Neuronal stem cell (in vitro differentiated cells): ENCODE data around the gene MAPKBP1.

ENCODE experiments used
- DNase-seq: peaks from one replicate; pipeline ENCODE4 v3.0.0-alpha.2; 2013; ENCODE audit warnings: low spot score
- H2AFZ ChIP-seq: one replicate; pipeline ENCODE4 v1.6.1; 2013; ENCODE audit warnings: mild to moderate bottlenecking, low read length, inconsistent platforms
- H2AK5ac ChIP-seq: 2 replicates; pipeline ENCODE4 v1.6.1; 2013; ENCODE audit warnings: low read depth, mild to moderate bottlenecking, inconsistent platforms, low read length, moderate library complexity, mixed read lengths
- H2BK120ac ChIP-seq: 2 replicates; pipeline ENCODE4 v1.6.1; 2013; ENCODE audit warnings: low read depth, mild to moderate bottlenecking, inconsistent platforms, low read length, moderate library complexity, mixed read lengths
- H2BK12ac ChIP-seq: one replicate; pipeline ENCODE4 v1.6.1; 2013; ENCODE audit warnings: low read length, inconsistent platforms
- H2BK15ac ChIP-seq: 2 replicates; pipeline ENCODE4 v1.6.1; 2013; ENCODE audit warnings: mild to moderate bottlenecking, low read length, inconsistent platforms, mixed read lengths
- H2BK5ac ChIP-seq: one replicate; pipeline ENCODE4 v1.6.1; 2013; ENCODE audit warnings: inconsistent platforms, mild to moderate bottlenecking, low read length, moderate library complexity
- H3K14ac ChIP-seq: one replicate; pipeline ENCODE4 v1.6.1; 2013; ENCODE audit warnings: low read length, inconsistent platforms
- H3K18ac ChIP-seq: 2 replicates; pipeline ENCODE4 v1.6.1; 2013; ENCODE audit warnings: low read length, inconsistent platforms
- H3K23ac ChIP-seq: 2 replicates; pipeline ENCODE4 v1.6.1; 2013; ENCODE audit warnings: low read depth, mild to moderate bottlenecking, mixed read lengths, low read length, inconsistent platforms; ENCODE audit not compliant: poor library complexity
- H3K27ac ChIP-seq: replicated peaks from 3 replicates; pipeline ENCODE4 v1.5.1; 2013; ENCODE audit warnings: low read length, inconsistent platforms
- H3K27me3 ChIP-seq, 3 experiments: 2 replicates each; pipeline ENCODE4 v1.6.1; 2013; ENCODE audit warnings: low read length in 3 of 3, mild to moderate bottlenecking in 2 of 3, inconsistent platforms in 1 of 3, low read depth in 1 of 3, mixed read lengths in 1 of 3, moderate library complexity in 1 of 3; ENCODE audit not compliant: control insufficient read depth in 3 of 3, insufficient read depth in 3 of 3
- H3K36me3 ChIP-seq, 2 donors: replicated peaks in 1 of 2; 2 replicates each; pipeline ENCODE4 v1.6.1; 2013; ENCODE audit warnings: low read length in 2 of 2; ENCODE audit not compliant: control insufficient read depth in 2 of 2, insufficient read depth in 2 of 2
- H3K4ac ChIP-seq: 2 replicates; pipeline ENCODE4 v1.6.1; 2013; ENCODE audit warnings: inconsistent platforms, mild to moderate bottlenecking, low read length, moderate library complexity
- H3K4me1 ChIP-seq, 2 donors: 1 replicate in 1 of 2; 2 replicates in 1 of 2; pipeline ENCODE4 v1.6.1; 2013; ENCODE audit warnings: low read length in 2 of 2, low read depth in 1 of 2; ENCODE audit not compliant: control insufficient read depth in 2 of 2, insufficient read depth in 1 of 2
- H3K4me2 ChIP-seq: one replicate; pipeline ENCODE4 v1.6.1; 2013; ENCODE audit warnings: mild to moderate bottlenecking, low read length, inconsistent platforms; ENCODE audit not compliant: insufficient read depth, poor library complexity, severe bottlenecking
- H3K4me3 ChIP-seq, 2 donors: 2 replicates each; pipeline ENCODE4 v1.5.1; 2013; ENCODE audit warnings: low read length in 2 of 2, mild to moderate bottlenecking in 2 of 2, inconsistent platforms in 1 of 2, moderate library complexity in 1 of 2
- H3K79me1 ChIP-seq: one replicate; pipeline ENCODE4 v1.6.1; 2013; ENCODE audit warnings: low read depth, mild to moderate bottlenecking, inconsistent platforms, low read length, moderate library complexity
- H3K9ac ChIP-seq: one replicate; pipeline ENCODE4 v1.6.1; 2013; ENCODE audit warnings: mild to moderate bottlenecking, low read depth, low read length, inconsistent platforms; ENCODE audit not compliant: poor library complexity
- H3K9me3 ChIP-seq, 2 donors: replicated peaks in 1 of 2; 2 replicates each; pipeline versions ENCODE3 to v1.6.1; 2013; ENCODE audit warnings: low read length in 2 of 2, mild to moderate bottlenecking in 2 of 2, inconsistent platforms in 1 of 2, low read depth in 1 of 2, mixed read lengths in 1 of 2, moderate library complexity in 1 of 2; ENCODE audit not compliant: control insufficient read depth in 2 of 2, insufficient read depth in 1 of 2
- H4K8ac ChIP-seq: one replicate; pipeline ENCODE4 v1.6.1; 2013; ENCODE audit warnings: low read depth, mild to moderate bottlenecking, inconsistent platforms, low read length, moderate library complexity
- H4K91ac ChIP-seq: one replicate; pipeline ENCODE4 v1.6.1; 2013; ENCODE audit warnings: low read length, low read depth, mild to moderate bottlenecking, inconsistent platforms; ENCODE audit not compliant: poor library complexity
- WGBS, 2 donors: extraction: QIAGEN DNeasy Blood & Tissue Kit; methylation state at CpG; one replicate each; pipeline ENCODE4 v1.1.7; 2013; ENCODE audit warnings: missing lambda C conversion rate in 2 of 2, mixed read lengths in 1 of 2; ENCODE audit not compliant: insufficient read length in 2 of 2, insufficient replicate concordance in 1 of 2; ENCODE audit errors: extremely low coverage in 2 of 2; 5-methylcytosine and 5-hydroxymethylcytosine counted together

MAPKBP1 gene

GRCh38 chr15:41872166-41872747, 98.0 kb downstream of the MAPKBP1 start:
- H2AFZ ChIP-seq = no peak overlapping the region
- H3K4me2 ChIP-seq = no peak overlapping the region
- H3K79me1 ChIP-seq = no peaks in the 10 kb centered on the region
- H3K27ac ChIP-seq = no peak overlapping the region
- H3K4me3 ChIP-seq = no peak overlapping the region
- H3K9me3 ChIP-seq = no peaks in the 10 kb centered on the region
- H3K18ac ChIP-seq = no peak overlapping the region
- no peak overlapping the region for H4K91ac ChIP-seq
- H3K4ac ChIP-seq = no peak overlapping the region
- no peak for DNase-seq
- WGBS, 2 donors = 100% methylated on average over 1 of the region's 9 CpGs; no CpG with 5 or more reads in 1 of the 2 donors
- no peak overlapping the region for H2BK15ac ChIP-seq
- no peaks in the 10 kb centered on the region for H3K36me3 ChIP-seq
- H4K8ac ChIP-seq = no peak overlapping the region
- no peak overlapping the region for H3K23ac ChIP-seq
- no peak overlapping the region for H2BK12ac ChIP-seq
- no peak overlapping the region for H2BK120ac ChIP-seq
- H2AK5ac ChIP-seq = no peak overlapping the region
- peak overlapping the region; percentile 45 for H2BK5ac ChIP-seq
- H3K9ac ChIP-seq = no peak overlapping the region
- peaks cover 3 to 9% of the 10 kb centered on the region in 2 donors for H3K4me1 ChIP-seq
- peaks cover 0 to 14% (median 2%) of the 10 kb centered on the region in 3 experiments for H3K27me3 ChIP-seq
- no peak overlapping the region for H3K14ac ChIP-seq

DNA sequence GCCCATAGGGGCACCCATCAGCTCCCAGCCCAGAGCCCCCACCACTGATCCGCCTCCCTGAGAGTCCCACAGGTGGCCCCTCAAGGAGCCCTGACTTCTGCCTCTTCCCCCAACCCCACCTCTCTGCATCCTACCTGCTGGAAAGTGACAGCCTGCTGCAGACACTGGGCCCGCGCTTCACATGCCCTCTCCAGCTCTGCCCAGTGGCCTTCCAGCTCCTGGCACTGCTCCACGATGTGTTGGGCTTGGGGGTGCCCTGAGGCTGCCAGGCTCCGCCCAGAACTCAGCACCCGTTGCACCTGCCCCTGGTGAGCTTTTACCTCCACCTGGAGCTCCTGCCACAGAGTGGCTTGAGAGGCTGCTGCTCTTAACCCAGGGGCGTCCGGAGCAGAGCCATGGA, 99.4 kb downstream of the MAPKBP1 start:
- no CpG with 5 or more reads among the region's 8 CpGs for WGBS, 2 donors
- H2BK5ac ChIP-seq = no peak overlapping the region
- no peaks in the 10 kb centered on the region for H3K79me1 ChIP-seq

GRCh38 chr15:41874736-41875135, 100.5 kb downstream of the MAPKBP1 start:
- Histone ChIP-seq H3K79me1 (no peaks in the 10 kb centered on the region), H3K4me1 (peaks cover 3 to 5% of the 10 kb centered on the region in 2 donors), H3K9ac (no peak overlapping the region), H3K27ac (no peak overlapping the region), H3K4ac (no peak overlapping the region), H2BK5ac (peak overlapping the region; percentile 44), H2AFZ (no peak overlapping the region), H3K4me3 (no peak overlapping the region), H2BK12ac (peak overlapping the region; percentile 79), H3K18ac (no peak overlapping the region), H2BK15ac (no peak overlapping the region), H3K23ac (no peak overlapping the region), H3K36me3 (no peaks in the 10 kb centered on the region), H3K14ac (no peak overlapping the region), H4K8ac (no peak overlapping the region), H2BK120ac (no peak overlapping the region), H4K91ac (no peak overlapping the region), H3K9me3 (no peaks in the 10 kb centered on the region), H3K27me3 (peaks cover 0 to 17% (median 2%) of the 10 kb centered on the region in 3 experiments), H2AK5ac (peak overlapping the region; percentile 50), H3K4me2 (no peak overlapping the region)
- no CpG with 5 or more reads among the region's 12 CpGs for whole genome bisulfite sequencing, 2 donors
- no peak for DNase-seq

More for the DNA sequence above, 99.4 kb downstream of the MAPKBP1 start:
- H3K27ac ChIP-seq = no peak overlapping the region
- no peak overlapping the region for H3K18ac ChIP-seq
- no peak for DNase-seq
- peaks cover 3 to 5% of the 10 kb centered on the region in 2 donors for H3K4me1 ChIP-seq
- no peak overlapping the region for H2BK15ac ChIP-seq
- H2BK120ac ChIP-seq = no peak overlapping the region
- H3K27me3 ChIP-seq = peaks cover 0 to 14% (median 2%) of the 10 kb centered on the region in 3 experiments
- no peak overlapping the region for H2AFZ ChIP-seq
- no peak overlapping the region for H2BK12ac ChIP-seq
- no peak overlapping the region for H3K4ac ChIP-seq
- no peak overlapping the region for H4K8ac ChIP-seq
- no peak overlapping the region for H3K4me3 ChIP-seq
- H3K14ac ChIP-seq = peak overlapping the region; percentile 78
- H4K91ac ChIP-seq = no peak overlapping the region
- H3K9ac ChIP-seq = no peak overlapping the region
- H3K4me2 ChIP-seq = no peak overlapping the region
- no peak overlapping the region for H3K23ac ChIP-seq
- H3K36me3 ChIP-seq = no peaks in the 10 kb centered on the region
- no peak overlapping the region for H2AK5ac ChIP-seq
- no peaks in the 10 kb centered on the region for H3K9me3 ChIP-seq

DNA sequence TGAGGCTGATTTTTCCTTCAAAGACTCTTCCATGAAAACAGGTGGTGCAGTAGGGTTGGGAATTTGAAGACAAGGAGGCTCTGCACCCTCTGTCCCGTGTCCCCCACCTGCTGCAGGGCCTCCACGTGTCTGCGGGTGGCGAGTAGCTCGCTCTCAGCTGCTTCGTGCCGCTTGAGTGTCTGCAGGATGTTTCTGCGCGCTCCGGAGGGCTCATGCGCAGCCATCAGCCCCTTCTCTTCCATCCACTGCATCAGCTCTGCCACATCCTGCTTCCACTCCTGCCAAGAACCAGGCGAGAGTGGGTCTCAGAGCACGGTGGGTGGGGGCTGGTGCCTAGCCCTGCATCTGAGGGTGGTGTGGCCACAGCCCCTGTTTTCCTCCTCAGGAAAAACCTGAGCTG, 101.7 kb downstream of the MAPKBP1 start:
- H3K79me1 ChIP-seq = no peaks in the 10 kb centered on the region
- no peak overlapping the region for H2BK120ac ChIP-seq
- peaks cover 1 to 3% of the 10 kb centered on the region in 2 donors for H3K4me1 ChIP-seq
- WGBS, 2 donors = no CpG with 5 or more reads among the region's 13 CpGs
- peak overlapping the region; percentile 24 for H3K18ac ChIP-seq
- H3K14ac ChIP-seq = peak overlapping the region; percentile 25
- H3K4ac ChIP-seq = no peak overlapping the region
- peak overlapping the region; percentile 45 for H2BK5ac ChIP-seq
- H2AFZ ChIP-seq = no peak overlapping the region
- H4K8ac ChIP-seq = no peak overlapping the region
- H3K4me3 ChIP-seq = no peak overlapping the region
- H2AK5ac ChIP-seq = peak overlapping the region; percentile 50
- H2BK15ac ChIP-seq = peak overlapping the region; percentile 56
- peaks cover 0 to 27% (median 7%) of the 10 kb centered on the region in 3 experiments for H3K27me3 ChIP-seq
- peak overlapping the region; percentile 3 for H3K9ac ChIP-seq
- H3K36me3 ChIP-seq = no peaks in the 10 kb centered on the region
- no peak for DNase-seq
- H3K27ac ChIP-seq = no peak overlapping the region
- no peak overlapping the region for H3K4me2 ChIP-seq
- no peak overlapping the region for H3K23ac ChIP-seq
- H3K9me3 ChIP-seq = no peaks in the 10 kb centered on the region
- no peak overlapping the region for H4K91ac ChIP-seq
- H2BK12ac ChIP-seq = no peak overlapping the region
